ENCODE data around the gene MYMX. TPM values are rescaled to one million over a fixed set of nuclear protein-coding genes. Genes with fewer than 3 reads are reported as not detected.
"Not testable (repeated sequence)": the region's sequence is repeated elsewhere in the genome, so short reads cannot be mapped to it uniquely, and the experiment has no call there.

The MYMX gene
- total RNA-seq, 1 donor, result not detected

DNA sequence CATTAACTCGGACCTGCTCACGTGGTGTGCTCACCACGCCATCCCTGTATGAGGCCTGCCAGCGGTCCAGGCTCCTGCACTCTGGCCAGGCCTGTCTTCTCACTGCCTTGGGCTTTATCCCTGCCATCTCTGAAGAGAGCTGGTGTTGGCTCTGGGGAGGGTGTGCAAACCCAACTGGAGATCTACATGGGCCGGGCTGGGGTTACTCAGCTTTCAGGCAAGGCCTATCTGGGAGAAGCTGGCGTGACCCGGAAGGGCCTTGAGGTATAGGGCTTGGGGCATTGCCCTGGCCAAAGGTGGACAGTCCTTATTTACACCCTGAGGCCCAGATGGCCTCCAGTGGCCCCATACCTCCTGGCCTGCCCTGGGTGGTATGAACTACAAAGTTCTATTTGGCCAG, 11.7 kb downstream of the MYMX start:
- no peak overlapping the region for H3K4me3 ChIP-seq (ENCODE audit: low read depth, low read length)
- TF ChIP-seq, protein P1, sequence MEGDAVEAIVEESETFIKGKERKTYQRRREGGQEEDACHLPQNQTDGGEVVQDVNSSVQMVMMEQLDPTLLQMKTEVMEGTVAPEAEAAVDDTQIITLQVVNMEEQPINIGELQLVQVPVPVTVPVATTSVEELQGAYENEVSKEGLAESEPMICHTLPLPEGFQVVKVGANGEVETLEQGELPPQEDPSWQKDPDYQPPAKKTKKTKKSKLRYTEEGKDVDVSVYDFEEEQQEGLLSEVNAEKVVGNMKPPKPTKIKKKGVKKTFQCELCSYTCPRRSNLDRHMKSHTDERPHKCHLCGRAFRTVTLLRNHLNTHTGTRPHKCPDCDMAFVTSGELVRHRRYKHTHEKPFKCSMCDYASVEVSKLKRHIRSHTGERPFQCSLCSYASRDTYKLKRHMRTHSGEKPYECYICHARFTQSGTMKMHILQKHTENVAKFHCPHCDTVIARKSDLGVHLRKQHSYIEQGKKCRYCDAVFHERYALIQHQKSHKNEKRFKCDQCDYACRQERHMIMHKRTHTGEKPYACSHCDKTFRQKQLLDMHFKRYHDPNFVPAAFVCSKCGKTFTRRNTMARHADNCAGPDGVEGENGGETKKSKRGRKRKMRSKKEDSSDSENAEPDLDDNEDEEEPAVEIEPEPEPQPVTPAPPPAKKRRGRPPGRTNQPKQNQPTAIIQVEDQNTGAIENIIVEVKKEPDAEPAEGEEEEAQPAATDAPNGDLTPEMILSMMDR (IDR thresholded peaks at IDR 0.05; ENCODE audit: insufficient read depth, low read depth, low read length), result no peak
- no peak for DNase-seq (ENCODE audit: low read depth)

DNA sequence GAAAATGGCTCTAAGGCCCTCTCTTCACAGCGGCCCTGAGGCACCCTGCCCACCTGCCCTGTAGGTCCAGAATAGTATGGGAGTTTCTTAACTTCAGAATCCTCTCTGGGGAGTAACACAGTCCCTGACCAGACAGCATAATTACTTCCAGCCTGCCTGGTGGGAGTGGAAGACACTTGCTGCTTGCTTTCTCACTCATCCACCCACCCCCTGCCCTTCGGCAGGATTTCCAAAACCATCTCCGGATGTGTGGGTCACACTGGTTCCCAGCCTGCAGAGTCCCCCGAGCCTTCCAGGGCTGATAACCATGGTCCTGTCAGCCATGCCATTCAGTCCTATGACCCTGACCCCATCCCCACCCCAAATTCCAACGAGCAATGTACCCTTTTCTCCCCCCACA, 12.1 kb downstream of the MYMX start:
- TF ChIP-seq, protein P1 (IDR thresholded peaks at IDR 0.05; ENCODE audit: insufficient read depth, low read depth, low read length), result no peak
- no peak overlapping the region for H3K4me3 ChIP-seq (ENCODE audit: low read depth, low read length)
- no peak for DNase-seq (ENCODE audit: low read depth)

DNA sequence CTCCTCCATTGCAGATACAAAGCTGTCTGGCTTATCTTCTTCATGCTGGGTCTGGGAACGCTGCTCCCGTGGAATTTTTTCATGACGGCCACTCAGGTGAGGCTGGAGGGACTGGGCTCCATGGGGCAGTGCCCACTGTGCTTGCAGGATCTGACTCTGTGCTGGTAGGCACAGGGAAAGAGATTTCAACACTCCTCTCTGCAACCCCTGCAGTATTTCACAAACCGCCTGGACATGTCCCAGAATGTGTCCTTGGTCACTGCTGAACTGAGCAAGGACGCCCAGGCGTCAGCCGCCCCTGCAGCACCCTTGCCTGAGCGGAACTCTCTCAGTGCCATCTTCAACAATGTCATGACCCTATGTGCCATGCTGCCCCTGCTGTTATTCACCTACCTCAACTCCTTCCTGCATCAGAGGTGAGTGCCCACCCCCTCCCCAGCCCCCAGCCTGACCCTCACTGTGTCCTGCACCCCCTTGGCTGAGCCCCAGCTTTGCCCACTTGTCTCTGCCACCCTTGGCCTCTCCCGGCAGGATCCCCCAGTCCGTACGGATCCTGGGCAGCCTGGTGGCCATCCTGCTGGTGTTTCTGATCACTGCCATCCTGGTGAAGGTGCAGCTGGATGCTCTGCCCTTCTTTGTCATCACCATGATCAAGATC, 12.8 kb downstream of the MYMX start:
- DNase-seq (ENCODE audit: low read depth), result no peak
- no peak overlapping the region for H3K4me3 ChIP-seq (ENCODE audit: low read depth, low read length)
- TF ChIP-seq, protein P1 (IDR thresholded peaks at IDR 0.05; ENCODE audit: insufficient read depth, low read depth, low read length), result no peak

DNA sequence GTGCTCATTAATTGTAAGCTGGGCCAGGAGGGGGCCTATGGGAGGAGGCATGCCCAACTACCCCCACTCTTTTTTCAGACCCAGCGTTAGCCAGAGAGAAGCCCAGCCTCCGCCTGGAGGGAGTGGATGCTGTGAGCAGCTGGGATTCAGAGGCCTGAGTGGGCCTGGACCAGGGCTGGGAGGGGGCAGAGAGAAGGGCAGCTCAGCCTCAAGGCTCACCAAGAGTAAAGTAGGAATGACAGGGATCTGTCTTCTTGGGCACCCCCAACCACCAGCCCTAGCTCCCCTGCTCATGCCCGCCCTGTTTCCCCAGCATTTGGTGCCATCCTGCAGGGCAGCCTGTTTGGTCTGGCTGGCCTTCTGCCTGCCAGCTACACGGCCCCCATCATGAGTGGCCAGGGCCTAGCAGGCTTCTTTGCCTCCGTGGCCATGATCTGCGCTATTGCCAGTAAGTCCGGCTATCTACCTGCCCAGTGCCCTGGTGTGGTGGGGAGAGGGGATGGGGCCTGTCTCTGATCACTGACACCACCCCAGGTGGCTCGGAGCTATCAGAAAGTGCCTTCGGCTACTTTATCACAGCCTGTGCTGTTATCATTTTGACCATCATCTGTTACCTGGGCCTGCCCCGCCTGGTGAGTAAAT, 13.4 kb downstream of the MYMX start:
- TF ChIP-seq, protein P1 (IDR thresholded peaks at IDR 0.05; ENCODE audit: insufficient read depth, low read depth, low read length), result no peak
- no peak for DNase-seq (ENCODE audit: low read depth)
- H3K4me3 ChIP-seq (ENCODE audit: low read depth, low read length), result no peak overlapping the region

DNA sequence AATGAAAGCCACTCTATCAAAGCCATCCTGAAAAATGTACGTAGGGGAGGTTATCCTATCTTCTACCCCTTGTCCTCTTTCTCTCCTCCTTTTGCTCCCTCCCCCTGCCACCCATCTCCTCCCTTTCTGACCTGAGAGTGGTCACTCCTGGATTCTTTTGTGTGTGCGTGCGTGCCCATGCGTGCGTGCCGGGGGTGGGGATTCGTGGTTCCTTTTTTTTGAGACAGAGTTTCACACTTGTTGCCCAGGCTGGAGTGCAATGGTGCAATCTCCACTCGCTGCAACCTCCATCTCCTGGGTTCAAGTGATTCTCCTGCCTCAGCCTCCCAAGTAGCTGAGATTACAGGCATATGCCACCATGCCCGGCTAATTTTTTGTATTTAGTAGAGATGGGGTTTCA, 14.7 kb downstream of the MYMX start:
- not testable (repeated sequence) for H3K4me3 ChIP-seq (ENCODE audit: low read depth, low read length); DNase-seq (ENCODE audit: low read depth)

DNA sequence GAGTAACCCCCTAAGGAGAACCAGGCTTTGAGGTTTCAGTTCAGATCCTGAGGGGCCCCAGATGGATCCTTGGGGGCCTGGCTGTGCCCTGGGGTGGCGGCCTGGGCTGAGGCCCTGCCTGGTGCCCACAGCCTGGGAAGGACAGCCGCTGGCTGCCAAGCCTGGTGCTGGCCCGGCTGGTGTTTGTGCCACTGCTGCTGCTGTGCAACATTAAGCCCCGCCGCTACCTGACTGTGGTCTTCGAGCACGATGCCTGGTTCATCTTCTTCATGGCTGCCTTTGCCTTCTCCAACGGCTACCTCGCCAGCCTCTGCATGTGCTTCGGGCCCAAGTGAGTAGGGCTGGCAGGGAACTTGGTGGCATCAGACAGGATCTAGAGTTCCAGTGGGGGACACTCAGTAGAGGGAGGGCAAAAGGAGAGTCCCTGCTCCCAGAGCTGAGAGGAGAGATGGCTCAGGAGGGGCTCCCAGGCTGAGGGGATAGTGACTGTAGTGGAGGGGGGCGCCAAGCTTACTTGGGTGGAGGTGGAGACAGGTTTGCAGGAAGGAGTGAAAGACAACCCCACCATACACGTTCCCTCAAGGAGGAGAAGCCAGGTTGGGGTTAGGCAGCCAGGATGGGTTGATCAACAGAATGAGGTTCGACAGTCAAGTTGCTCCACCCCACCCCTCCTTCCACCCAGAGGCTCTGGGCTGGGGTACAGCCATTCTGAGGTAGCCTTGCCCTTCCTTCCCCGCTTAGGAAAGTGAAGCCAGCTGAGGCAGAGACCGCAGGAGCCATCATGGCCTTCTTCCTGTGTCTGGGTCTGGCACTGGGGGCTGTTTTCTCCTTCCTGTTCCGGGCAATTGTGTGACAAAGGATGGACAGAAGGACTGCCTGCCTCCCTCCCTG, 16.2 kb downstream of the MYMX start:
- no peak for DNase-seq (ENCODE audit: low read depth)
- TF ChIP-seq, protein P1 (IDR thresholded peaks at IDR 0.05; ENCODE audit: insufficient read depth, low read depth, low read length), result no peak

DNA sequence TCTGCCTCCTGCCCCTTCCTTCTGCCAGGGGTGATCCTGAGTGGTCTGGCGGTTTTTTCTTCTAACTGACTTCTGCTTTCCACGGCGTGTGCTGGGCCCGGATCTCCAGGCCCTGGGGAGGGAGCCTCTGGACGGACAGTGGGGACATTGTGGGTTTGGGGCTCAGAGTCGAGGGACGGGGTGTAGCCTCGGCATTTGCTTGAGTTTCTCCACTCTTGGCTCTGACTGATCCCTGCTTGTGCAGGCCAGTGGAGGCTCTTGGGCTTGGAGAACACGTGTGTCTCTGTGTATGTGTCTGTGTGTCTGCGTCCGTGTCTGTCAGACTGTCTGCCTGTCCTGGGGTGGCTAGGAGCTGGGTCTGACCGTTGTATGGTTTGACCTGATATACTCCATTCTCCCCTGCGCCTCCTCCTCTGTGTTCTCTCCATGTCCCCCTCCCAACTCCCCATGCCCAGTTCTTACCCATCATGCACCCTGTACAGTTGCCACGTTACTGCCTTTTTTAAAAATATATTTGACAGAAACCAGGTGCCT, 16.9 kb downstream of the MYMX start:
- no peak overlapping the region for H3K4me3 ChIP-seq (ENCODE audit: low read depth, low read length)
- TF ChIP-seq, protein P1 (IDR thresholded peaks at IDR 0.05; ENCODE audit: insufficient read depth, low read depth, low read length), result no peak
- no peak for DNase-seq (ENCODE audit: low read depth)

More for the DNA sequence above, 16.2 kb downstream of the MYMX start:
- no peak overlapping the region for H3K4me3 ChIP-seq (ENCODE audit: low read depth, low read length)

Data from fibroblast of villous mesenchyme (primary cell).